ENCODE measurements around the gene ADAMTS1. TPM values are rescaled to one million over a fixed set of nuclear protein-coding genes. Genes with fewer than 3 reads are reported as not detected.

The ADAMTS1 gene
- total RNA-seq, 2 donors from 2014 or later: 24.2 to 24.3 TPM

DNA sequence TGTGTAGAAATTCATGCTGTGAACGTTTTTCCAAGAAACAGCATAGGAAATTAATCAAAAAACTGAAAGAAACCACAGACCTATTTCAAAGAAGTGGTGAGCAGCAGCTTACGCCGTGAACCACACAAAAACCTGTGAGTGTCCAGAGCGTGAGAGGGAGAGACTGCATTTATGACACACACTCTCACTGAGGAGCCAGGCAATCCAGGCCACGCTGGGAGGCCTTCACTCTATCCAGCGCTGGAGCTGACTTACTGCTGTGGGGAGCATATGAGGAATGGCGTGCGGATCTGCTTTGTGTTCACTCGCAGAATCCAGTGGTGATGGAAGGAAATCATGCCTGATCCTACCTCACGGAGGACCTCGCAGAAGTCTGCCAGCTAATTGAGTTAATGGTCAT is 12.7 kb downstream of the ADAMTS1 start:
- peaks cover 11% of the 10 kb centered on the region for H3K36me3 Mint-ChIP-seq (ENCODE audit: low read depth)

GRCh38 chr21:26826801-26827200 is 18.4 kb downstream of the ADAMTS1 start:
- Mint-ChIP-seq H3K9me3 (peaks cover 20% of the 10 kb centered on the region), H3K27ac (no peak overlapping the region), H3K4me1 (no peaks in the 10 kb centered on the region), H3K27me3 (ENCODE audit: insufficient read depth) (no peaks in the 10 kb centered on the region), H3K4me3 (no peak overlapping the region), H3K36me3 (ENCODE audit: low read depth) (peaks cover 2% of the 10 kb centered on the region)
- WGBS, 2 experiments (ENCODE audit: insufficient coverage in 1 of 2, insufficient read length in 1 of 2): 83 to 95% methylated on average over 2 to 4 of the region's 4 CpGs
- Histone ChIP-seq H3K27ac (ENCODE audit: low read depth, low read length) (no peak overlapping the region), H3K36me3 (ENCODE audit: control insufficient read depth, insufficient read depth, low read length) (no peaks in the 10 kb centered on the region), H3K4me1 (ENCODE audit: control insufficient read depth, insufficient read depth, low read length) (no peaks in the 10 kb centered on the region), H3K9ac (ENCODE audit: extremely low read depth, low read length, poor library complexity, severe bottlenecking) (no peak overlapping the region), H3K27me3 (ENCODE audit: control insufficient read depth, insufficient read depth, low read length, poor library complexity, severe bottlenecking) (no peaks in the 10 kb centered on the region), H3K4me3 (ENCODE audit: low read length) (no peak overlapping the region), H3K9me3 (ENCODE audit: control insufficient read depth, low read length) (no peaks in the 10 kb centered on the region)
- TF ChIP-seq CTCF (conservative IDR thresholded peaks at IDR 0.05): no peak
- DNase-seq: no peak

More for the DNA sequence above, 12.7 kb downstream of the ADAMTS1 start:
- no peak for DNase-seq
- no peaks in the 10 kb centered on the region for H3K9me3 Mint-ChIP-seq
- H3K4me3 Mint-ChIP-seq: no peak overlapping the region
- H3K9ac ChIP-seq (ENCODE audit: extremely low read depth, low read length, poor library complexity, severe bottlenecking): no peak overlapping the region
- H3K27me3 ChIP-seq (ENCODE audit: control insufficient read depth, insufficient read depth, low read length, poor library complexity, severe bottlenecking): no peaks in the 10 kb centered on the region
- no peak overlapping the region for H3K27ac ChIP-seq (ENCODE audit: low read depth, low read length)
- peaks cover 3% of the 10 kb centered on the region for H3K4me1 Mint-ChIP-seq
- no peak overlapping the region for H3K4me3 ChIP-seq (ENCODE audit: low read length)
- no peak for TF ChIP-seq CTCF (conservative IDR thresholded peaks at IDR 0.05)
- 91 to 95% methylated on average over 11 of the region's 11 CpGs for WGBS, 2 experiments (ENCODE audit: insufficient coverage in 1 of 2, insufficient read length in 1 of 2)
- H3K27me3 Mint-ChIP-seq (ENCODE audit: insufficient read depth): no peaks in the 10 kb centered on the region
- H3K9me3 ChIP-seq (ENCODE audit: control insufficient read depth, low read length): no peaks in the 10 kb centered on the region
- no peak overlapping the region for H3K27ac Mint-ChIP-seq
- H3K4me1 ChIP-seq (ENCODE audit: control insufficient read depth, insufficient read depth, low read length): no peaks in the 10 kb centered on the region
- peaks cover 18% of the 10 kb centered on the region for H3K36me3 ChIP-seq (ENCODE audit: control insufficient read depth, insufficient read depth, low read length)

GRCh38 chr21:26820509-26820908 is 24.7 kb downstream of the ADAMTS1 start:
- no peak for DNase-seq
- no peak for TF ChIP-seq CTCF (conservative IDR thresholded peaks at IDR 0.05)
- Mint-ChIP-seq H3K4me3 (no peak overlapping the region), H3K36me3 (ENCODE audit: low read depth) (peaks cover 2% of the 10 kb centered on the region), H3K4me1 (peaks cover 11% of the 10 kb centered on the region), H3K27ac (no peak overlapping the region), H3K27me3 (ENCODE audit: insufficient read depth) (no peaks in the 10 kb centered on the region), H3K9me3 (peaks cover 13% of the 10 kb centered on the region)
- Histone ChIP-seq H3K27me3 (ENCODE audit: control insufficient read depth, insufficient read depth, low read length, poor library complexity, severe bottlenecking) (no peaks in the 10 kb centered on the region), H3K36me3 (ENCODE audit: control insufficient read depth, insufficient read depth, low read length) (no peaks in the 10 kb centered on the region), H3K4me3 (ENCODE audit: low read length) (no peak overlapping the region), H3K4me1 (ENCODE audit: control insufficient read depth, insufficient read depth, low read length) (no peaks in the 10 kb centered on the region), H3K9ac (ENCODE audit: extremely low read depth, low read length, poor library complexity, severe bottlenecking) (no peak overlapping the region), H3K9me3 (ENCODE audit: control insufficient read depth, low read length) (no peaks in the 10 kb centered on the region), H3K27ac (ENCODE audit: low read depth, low read length) (no peak overlapping the region)
- 57 to 59% methylated on average over 4 of the region's 4 CpGs for whole genome bisulfite sequencing, 2 experiments (ENCODE audit: insufficient coverage in 1 of 2, insufficient read length in 1 of 2)

All from endodermal cell (in vitro differentiated cells).